HepG2 (cell line): ENCODE data around the gene PARN. TPM values are rescaled to one million over a fixed set of nuclear protein-coding genes. Genes with fewer than 3 reads are reported as not detected.

Experiments
- ARNTL ChIP-seq: sonication (generic); formaldehyde crosslinking; IDR thresholded peaks from 2 replicates; pipeline ENCODE4 v1.4.0; 2020; ENCODE audit warnings: mild to moderate bottlenecking, missing genetic modification reagents
- CHD2 ChIP-seq: IDR thresholded peaks from 2 replicates; pipeline ENCODE4 v1.6.1; 2011; ENCODE audit warnings: low read depth, low read length, improper control_type of control experiment
- DZIP1 ChIP-seq: sonication (generic); formaldehyde crosslinking; IDR thresholded peaks from 2 replicates; pipeline ENCODE4 v1.5.0; 2020; ENCODE audit warnings: mild to moderate bottlenecking, missing genetic modification reagents
- GPBP1L1 ChIP-seq: sonication (generic); formaldehyde crosslinking; IDR thresholded peaks from 2 replicates; pipeline ENCODE4 v1.5.0; 2020; ENCODE audit warnings: mild to moderate bottlenecking, missing genetic modification reagents
- HNF4G ChIP-seq, 2 experiments: sonication (generic) in 1 of 2; formaldehyde crosslinking in 1 of 2; IDR thresholded peaks; 2 replicates each; pipeline versions ENCODE4 v1.4.0 to v1.6.1; 2011 to 2020; ENCODE audit warnings: borderline replicate concordance in 2 of 2, low read depth in 2 of 2, mild to moderate bottlenecking in 2 of 2, low read length in 1 of 2, missing genetic modification reagents in 1 of 2, moderate library complexity in 1 of 2
- HOXA5 ChIP-seq: sonication (generic); formaldehyde crosslinking; IDR thresholded peaks from 2 replicates; pipeline ENCODE4 v1.4.0; 2020; ENCODE audit warnings: missing genetic modification reagents
- KDM5B ChIP-seq: sonication (generic); formaldehyde crosslinking; IDR thresholded peaks from 2 replicates; pipeline ENCODE4 v1.4.0; 2020; ENCODE audit warnings: missing genetic modification reagents, mild to moderate bottlenecking, borderline replicate concordance
- MEIS2 ChIP-seq: sonication (generic); formaldehyde crosslinking; IDR thresholded peaks from 2 replicates; pipeline ENCODE4 v1.9.0; 2021; ENCODE audit warnings: mild to moderate bottlenecking, missing genetic modification reagents
- RARA ChIP-seq: IDR thresholded peaks from 2 replicates; pipeline ENCODE4 v1.6.1; 2016; ENCODE audit warnings: missing genetic modification reagents, missing compliant biosample characterization
- SRY ChIP-seq: sonication (generic); formaldehyde crosslinking; IDR thresholded peaks from 2 replicates; pipeline ENCODE4 v1.8.0; 2022; ENCODE audit warnings: mild to moderate bottlenecking, missing genetic modification reagents
- TEAD3 ChIP-seq: optimal IDR thresholded peaks from 2 replicates; pipeline ENCODE3; 2016; ENCODE audit warnings: borderline replicate concordance
- TIGD3 ChIP-seq: sonication (generic); formaldehyde crosslinking; IDR thresholded peaks from 2 replicates; pipeline ENCODE4 v1.5.1; 2020; ENCODE audit warnings: mild to moderate bottlenecking, missing genetic modification reagents, borderline replicate concordance
- TP53 ChIP-seq: sonication (generic); formaldehyde crosslinking; conservative IDR thresholded peaks from 2 replicates; pipeline ENCODE4 v1.4.0; 2020; ENCODE audit warnings: missing genetic modification reagents
- U2AF2 ChIP-seq: fragments of 200-400 bp; formaldehyde crosslinking; IDR thresholded peaks from 2 replicates; pipeline ENCODE4 v1.6.1; 2017; ENCODE audit warnings: low read depth, mild to moderate bottlenecking, low read length
- ZNF205 ChIP-seq: IDR thresholded peaks from 2 replicates; pipeline ENCODE4 v1.6.1; 2018; ENCODE audit warnings: missing biosample characterization, missing genetic modification reagents
- ZNF280D ChIP-seq: sonication (generic); formaldehyde crosslinking; IDR thresholded peaks from 2 replicates; pipeline ENCODE4 v1.5.1; 2020; ENCODE audit warnings: mild to moderate bottlenecking, missing genetic modification reagents
- ZNF414 ChIP-seq: sonication (generic); formaldehyde crosslinking; IDR thresholded peaks from 2 replicates; pipeline ENCODE4 v1.5.0; 2020; ENCODE audit warnings: missing genetic modification reagents
- ZNF576 ChIP-seq: sonication (generic); formaldehyde crosslinking; IDR thresholded peaks from 2 replicates; pipeline ENCODE4 v1.4.0; 2020; ENCODE audit warnings: mild to moderate bottlenecking, missing genetic modification reagents
- ZNF773 ChIP-seq: sonication (generic); formaldehyde crosslinking; IDR thresholded peaks from 2 replicates; pipeline ENCODE4 v1.4.0; 2020; ENCODE audit warnings: missing genetic modification reagents, borderline replicate concordance
- ZNF777 ChIP-seq: sonication (generic); formaldehyde crosslinking; IDR thresholded peaks from 2 replicates; pipeline ENCODE4 v1.4.0; 2020; ENCODE audit warnings: missing genetic modification reagents
- ZNF891 ChIP-seq: sonication (generic); formaldehyde crosslinking; IDR thresholded peaks from 2 replicates; pipeline ENCODE4 v1.5.0; 2020; ENCODE audit warnings: mild to moderate bottlenecking, missing genetic modification reagents
- ZZZ3 ChIP-seq: sonication (generic); formaldehyde crosslinking; IDR thresholded peaks from 2 replicates; pipeline ENCODE4 v1.4.0; 2020; ENCODE audit warnings: missing genetic modification reagents, mild to moderate bottlenecking, borderline replicate concordance
- polyA plus RNA-seq, 8 experiments: library from polyadenylated mRNA; depleted of rRNA in 3 of 8; stranded (reverse) in 7 of 8; unstranded in 1 of 8; fragments of >200 nt; fragmentation: Illumina TruSeq in 4 of 8; extraction: Trizol in 4 of 8; gene quantifications; 2 replicates each; pipeline versions ENCODE4 v1.2.1 to v1.2.3, GENCODE V29; 2011 to 2016; ENCODE audit warnings: low read depth in 4 of 8, missing spikeins in 1 of 8, mixed read lengths in 1 of 8; ENCODE audit not compliant: insufficient read depth in 1 of 8
- total RNA-seq, 5 experiments: library from RNA; depleted of rRNA; stranded (reverse); fragments of >200 nt; fragmentation: Illumina TruSeq; extraction: Trizol; gene quantifications; 2 replicates each; pipeline ENCODE4 v1.2.3, GENCODE V29; 2016; ENCODE audit warnings: low read depth in 1 of 5

Gene PARN
- total and polyA plus RNA-seq, 2 of the 13 experiments (the other 11 are each of a cell fraction or from before 2014, with no cell fraction given): 13.3 to 47.6 TPM

GRCh38 chr16:14565688-14566025, 64.4 kb downstream of the PARN start (continued):
- TF ChIP-seq DZIP1: no peak
- no peak for TF ChIP-seq ZZZ3
- no peak for TF ChIP-seq SRY (CRISPR knock-in tag)
- TF ChIP-seq ZNF280D (CRISPR knock-in tag): no peak
- no peak for TF ChIP-seq ARNTL (CRISPR knock-in tag)
- TF ChIP-seq ZNF777 (CRISPR knock-in tag): no peak
- TF ChIP-seq TIGD3 (CRISPR knock-in tag): no peak
- no peak for TF ChIP-seq CHD2
- TF ChIP-seq GPBP1L1 (CRISPR knock-in tag): no peak
- 0 out of 2 replicates have a peak, but pooled peaks have one; percentile 61 for TF ChIP-seq ZNF205
- TF ChIP-seq KDM5B (CRISPR knock-in tag): no peak
- no peak for TF ChIP-seq HNF4G (IDR thresholded peaks at IDR 0.05; ENCODE audit: borderline replicate concordance, low read depth, low read length)
- TF ChIP-seq HNF4G (CRISPR knock-in tag; IDR thresholded peaks at IDR 0.05; ENCODE audit: borderline replicate concordance, low read depth): no peak
- TF ChIP-seq ZNF773 (CRISPR knock-in tag): no peak
- TF ChIP-seq ZNF576 (CRISPR knock-in tag): no peak
- no peak for TF ChIP-seq MEIS2 (CRISPR knock-in tag)
- no peak for TF ChIP-seq ZNF414 (CRISPR knock-in tag)
- TF ChIP-seq RARA (CRISPR knock-in tag): no peak
- no peak for TF ChIP-seq ZNF891 (CRISPR knock-in tag)
- TF ChIP-seq TEAD3 (CRISPR knock-in tag): peak; percentile 48
- no peak for TF ChIP-seq U2AF2
- no peak for TF ChIP-seq HOXA5 (CRISPR knock-in tag)
- TF ChIP-seq TP53 (CRISPR knock-in tag): no peak
